ENCODE data around the gene FAM184B. TPM values are rescaled to one million over a fixed set of nuclear protein-coding genes. Genes with fewer than 3 reads are reported as not detected.

The FAM184B gene
- total and polyA plus RNA-seq, 2 of the 4 experiments (the other 2 are of a cell fraction), result 0.07 to 0.18 TPM

- Histone ChIP-seq H2BK120ac (ENCODE audit: low read depth, low read length) (no peak overlapping the region), H3K9ac (ENCODE audit: low read depth, low read length) (no peak overlapping the region), H4K20me1 (ENCODE audit: insufficient read depth, low read length) (no peaks in the 10 kb centered on the region), H3K27ac (ENCODE audit: insufficient read depth, low read length) (no peak overlapping the region), H2AK9ac (replicated peaks; ENCODE audit: low read depth, low read length, poor library complexity) (no peak overlapping the region), H3K4me3 (ENCODE audit: insufficient read depth, low read depth, low read length) (no peak overlapping the region), H3K4me1 (ENCODE audit: control insufficient read depth, insufficient read depth, low read length) (no peaks in the 10 kb centered on the region), H2BK20ac (ENCODE audit: low read depth, low read length) (no peak overlapping the region), H3K27me3 (ENCODE audit: control insufficient read depth, insufficient read depth, low read length) (no peaks in the 10 kb centered on the region), H3K18ac (ENCODE audit: low read depth, low read length) (no peak overlapping the region), H3K4ac (ENCODE audit: low read depth, low read length) (no peak overlapping the region), H2AK5ac (ENCODE audit: low read depth, low read length) (no peak overlapping the region), H4K8ac (ENCODE audit: low read depth in 2 of 2, low read length in 2 of 2) (no peak overlapping the region), H3K56ac (ENCODE audit: extremely low read depth, insufficient read depth, low read length) (no peak overlapping the region), H3K14ac (replicated peaks; ENCODE audit: low read depth, low read length) (no peak overlapping the region), H2AFZ (replicated peaks; ENCODE audit: low read length, poor library complexity) (no peak overlapping the region), H3K9me3 (ENCODE audit: control insufficient read depth, insufficient read depth, low read length) (no peaks in the 10 kb centered on the region), H3K23ac (ENCODE audit: low read depth, low read length) (no peak overlapping the region), H4K5ac (ENCODE audit: low read depth, low read length) (no peak overlapping the region), H2BK5ac (ENCODE audit: low read depth, low read length, poor library complexity, severe bottlenecking) (no peak overlapping the region), H3K79me1 (ENCODE audit: low read depth in 1 of 2, low read length in 2 of 2) (no peaks in the 10 kb centered on the region), H3K4me2 (ENCODE audit: low read depth, low read length) (no peak overlapping the region), H3K36me3 (ENCODE audit: control insufficient read depth, insufficient read depth, low read length) (no peaks in the 10 kb centered on the region), H4K91ac (ENCODE audit: insufficient read depth, low read depth, low read length) (no peak overlapping the region), H2BK15ac (ENCODE audit: low read depth, low read length) (no peak overlapping the region), H3K9me1 (ENCODE audit: insufficient read depth, low read length) (no peaks in the 10 kb centered on the region)
- BruUV-seq (replicated peaks), result no TSS peak
- TF ChIP-seq NFE2L2 (IDR thresholded peaks at IDR 0.05; ENCODE audit: low read depth, low read length) (no peak), CTCF (conservative IDR thresholded peaks at IDR 0.05; ENCODE audit: low read depth, low read length) (no peak), RAD21 (IDR thresholded peaks at IDR 0.05; ENCODE audit: low read length) (no peak), BHLHE40 (IDR thresholded peaks at IDR 0.05; ENCODE audit: low read depth, low read length) (no peak), ELK1 (IDR thresholded peaks at IDR 0.05; ENCODE audit: borderline replicate concordance, low read depth, low read length) (no peak), SMC3 (IDR thresholded peaks at IDR 0.05; ENCODE audit: low read depth, low read length) (no peak), RCOR1 (IDR thresholded peaks at IDR 0.05; ENCODE audit: insufficient replicate concordance, low read length) (no peak)
- in situ Hi-C loops (cut with MboI; ENCODE audit: low sequenced_read_pairs) (no loop called here), intact Hi-C loops (cut with micrococcal nuclease) (no loop called here), dilution Hi-C loops (cut with HindIII; ENCODE audit: low sequenced_read_pairs, unreplicated experiment) (no loop called here)
- ATAC-seq (ENCODE audit: low read depth) (no peak), DNase-seq (no peak)
- POLR2A ChIA-PET (ENCODE audit: unreplicated experiment), result no interaction called here
- WGBS, 2 experiments (ENCODE audit: extremely low coverage in 2 of 2, insufficient read length in 1 of 2), result no CpG with 5 or more reads among the region's 5 CpGs
- CTCF ChIA-PET, result no interaction called here
Observed at GRCh38 chr4:17680559-17681280, 100.7 kb downstream of the FAM184B start.
